Activated CD8-positive, alpha-beta memory T cell treated with anti-CD3 and anti-CD28 coated beads for 48 hours (primary cell): ENCODE measurements around the gene CYP2W1.

Experiments used
- DNase-seq, 3 experiments: peaks; one replicate each; pipeline ENCODE4 v3.0.0-alpha.2; 2020; ENCODE audit warnings: low read depth in 2 of 3, low spot score in 2 of 3

CYP2W1 gene

DNA sequence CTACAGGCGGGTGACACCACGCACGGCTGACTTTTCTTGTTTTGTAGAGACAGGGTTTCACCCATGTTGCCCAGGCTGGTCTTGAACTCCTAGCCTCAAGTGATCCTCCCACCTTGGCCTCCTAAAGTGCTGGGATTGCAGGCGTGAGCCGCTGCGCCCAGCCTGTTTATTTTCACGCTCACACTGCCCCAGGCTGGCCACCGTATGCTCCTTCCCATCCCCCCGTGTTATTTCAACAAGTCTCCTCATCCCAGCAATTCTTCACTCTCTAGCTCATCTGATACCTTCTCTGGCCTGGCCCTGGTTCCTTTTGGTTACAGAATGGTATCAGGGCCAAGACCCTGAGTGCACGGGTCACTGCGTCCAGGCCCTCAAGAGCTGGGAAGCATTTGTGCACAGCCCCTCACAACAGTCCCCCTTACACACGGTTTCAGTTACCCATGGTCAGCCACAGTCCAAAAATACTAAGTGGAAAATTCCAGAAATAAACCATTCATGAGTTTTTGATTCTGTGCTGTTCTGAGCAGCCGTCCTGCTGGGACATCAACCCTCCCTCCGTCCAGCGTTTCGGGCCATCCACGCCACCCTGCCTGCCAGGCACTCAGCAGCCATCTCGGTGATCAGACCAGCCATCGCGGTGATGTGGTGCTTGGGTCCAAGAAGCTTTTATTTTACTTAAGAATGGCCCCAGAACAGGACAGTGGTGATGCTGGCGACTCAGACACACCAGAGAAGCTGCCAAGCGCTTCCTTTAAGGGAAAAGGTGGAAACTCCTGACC, 16.5 kb upstream of the CYP2W1 start:
- no peak for DNase-seq

DNA sequence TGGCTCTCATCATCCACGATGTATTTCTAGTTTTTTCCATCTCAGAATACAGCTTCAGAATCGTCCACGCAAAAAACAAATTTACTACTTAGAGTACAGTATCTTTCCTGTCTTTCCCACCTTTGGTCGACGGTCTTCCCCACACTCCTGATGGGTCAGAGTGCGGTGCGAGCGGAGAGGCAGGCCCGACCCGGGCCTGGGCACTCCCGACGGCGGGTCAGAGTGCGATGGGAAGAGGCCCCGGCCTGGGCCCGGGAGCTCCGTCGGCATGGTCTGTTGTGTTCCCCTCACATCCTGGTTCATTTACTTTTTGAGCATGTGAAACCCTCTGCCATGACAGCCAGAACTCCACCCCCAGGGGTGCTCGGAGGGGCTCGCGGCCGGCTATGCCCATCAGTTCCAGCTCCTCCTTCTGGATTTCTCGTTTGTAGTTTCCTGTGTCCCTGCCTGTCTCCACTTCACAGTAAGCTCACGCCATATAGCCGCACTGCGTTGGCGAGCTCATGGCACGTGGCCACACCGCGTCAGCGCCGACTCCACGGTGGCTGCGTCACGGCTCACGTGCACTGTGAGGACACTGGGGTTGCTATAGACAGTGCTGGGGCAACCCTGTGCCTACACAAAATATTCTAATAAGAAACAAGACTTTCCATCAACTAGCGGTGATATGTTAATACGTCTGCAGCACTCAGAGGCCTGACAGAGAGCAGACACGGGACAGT, 15.5 kb upstream of the CYP2W1 start:
- no peak for DNase-seq

DNA sequence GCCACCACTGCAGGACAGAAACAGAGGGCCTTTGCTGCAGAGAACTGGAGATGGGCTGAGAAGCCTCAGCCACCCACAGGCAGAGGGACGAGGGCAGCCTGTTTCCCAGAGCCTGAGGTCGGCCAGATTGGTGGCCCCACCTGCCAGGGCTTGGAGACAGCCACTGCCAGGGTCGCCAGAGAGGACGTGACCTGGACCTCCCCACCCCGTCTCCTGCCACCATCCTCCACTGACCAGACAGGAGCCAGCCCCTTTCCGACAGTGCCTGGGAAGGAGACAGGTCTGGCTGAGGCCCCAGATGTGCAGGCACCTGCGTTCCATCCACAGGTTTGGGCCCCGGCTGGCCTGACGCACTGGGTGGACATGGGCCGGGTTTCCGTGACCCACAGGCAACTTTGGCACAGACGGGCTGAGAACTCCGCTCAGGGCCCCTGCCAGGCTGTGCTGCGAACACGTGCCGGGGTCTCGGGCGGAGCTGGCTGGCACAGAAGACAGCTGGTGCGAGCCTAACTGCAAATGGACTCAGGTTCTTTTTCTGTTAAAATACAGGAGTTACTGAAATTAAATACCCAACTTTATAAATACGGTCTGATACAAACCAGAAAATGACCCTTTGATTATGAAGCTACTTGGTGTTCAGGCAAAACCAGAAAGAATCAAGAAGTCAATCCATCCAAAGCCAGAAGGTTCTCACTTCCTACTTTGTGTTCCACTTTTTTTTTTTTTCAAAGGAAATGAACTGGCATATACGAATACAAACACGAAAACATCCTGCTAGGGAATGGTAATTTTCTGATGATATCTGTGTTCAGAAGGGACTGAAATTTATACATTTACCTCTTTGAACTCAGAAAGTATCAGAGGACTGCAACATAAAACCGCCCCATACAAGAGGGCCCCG, 14.5 kb upstream of the CYP2W1 start:
- DNase-seq = no peak

DNA sequence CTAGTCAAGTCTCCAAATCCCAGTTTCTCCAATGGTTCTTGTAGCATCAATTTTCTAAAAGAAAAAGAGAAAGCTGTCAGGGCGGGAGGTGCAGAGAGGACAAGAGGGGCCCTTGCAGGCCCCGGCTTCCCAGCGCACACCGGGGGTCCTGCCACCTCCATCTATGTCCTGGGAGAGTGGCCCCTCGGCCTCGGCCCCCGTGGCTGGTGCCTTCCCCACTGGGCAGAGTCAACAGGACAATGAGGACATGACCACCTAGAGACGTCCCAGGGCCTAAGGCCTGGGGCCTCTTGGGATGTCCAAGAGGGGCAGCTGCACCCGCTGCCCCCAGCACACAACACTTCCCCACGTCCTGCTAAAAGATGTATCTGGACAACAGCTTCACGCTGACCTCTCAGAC, 13.6 kb upstream of the CYP2W1 start:
- DNase-seq = no peak

DNA sequence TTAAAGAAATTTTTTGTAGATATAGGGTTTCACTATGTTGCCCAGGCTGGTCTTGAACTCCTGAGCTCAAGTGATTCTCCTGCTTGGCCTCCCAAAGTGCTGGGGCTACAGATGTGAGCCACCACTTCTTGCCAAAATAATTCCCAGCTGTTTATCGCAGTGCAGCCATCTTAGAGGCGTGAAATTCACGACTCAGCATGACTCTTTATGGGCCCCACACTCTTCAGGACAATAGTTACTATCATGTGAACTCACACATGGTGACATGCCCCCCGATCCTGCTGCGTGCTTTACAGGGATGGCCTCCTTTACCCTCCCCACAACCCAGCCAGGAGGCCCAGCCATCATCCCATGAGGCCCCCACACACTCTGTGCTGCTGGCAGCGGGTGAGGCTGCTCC, 12.2 kb upstream of the CYP2W1 start:
- DNase-seq = no peak

DNA sequence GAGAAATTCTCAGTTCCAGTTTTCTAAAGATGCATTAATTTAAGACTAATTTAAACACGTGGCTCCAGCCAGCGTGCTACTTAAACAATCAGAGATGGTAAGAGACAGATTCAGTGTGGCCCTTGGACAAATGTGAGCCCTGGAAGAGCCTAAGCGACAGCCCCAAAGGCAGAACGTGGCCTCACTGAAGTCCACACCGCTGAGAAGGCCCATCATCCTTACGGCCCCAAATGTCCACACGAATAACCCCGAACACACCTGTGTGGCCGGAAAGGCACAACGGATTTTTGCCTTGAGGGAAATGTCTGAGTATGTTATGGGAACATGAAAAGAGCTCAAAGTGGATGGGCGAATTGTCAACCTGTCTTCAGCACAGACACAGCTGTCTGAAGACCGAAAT, 10.9 kb upstream of the CYP2W1 start:
- DNase-seq = no peak

DNA sequence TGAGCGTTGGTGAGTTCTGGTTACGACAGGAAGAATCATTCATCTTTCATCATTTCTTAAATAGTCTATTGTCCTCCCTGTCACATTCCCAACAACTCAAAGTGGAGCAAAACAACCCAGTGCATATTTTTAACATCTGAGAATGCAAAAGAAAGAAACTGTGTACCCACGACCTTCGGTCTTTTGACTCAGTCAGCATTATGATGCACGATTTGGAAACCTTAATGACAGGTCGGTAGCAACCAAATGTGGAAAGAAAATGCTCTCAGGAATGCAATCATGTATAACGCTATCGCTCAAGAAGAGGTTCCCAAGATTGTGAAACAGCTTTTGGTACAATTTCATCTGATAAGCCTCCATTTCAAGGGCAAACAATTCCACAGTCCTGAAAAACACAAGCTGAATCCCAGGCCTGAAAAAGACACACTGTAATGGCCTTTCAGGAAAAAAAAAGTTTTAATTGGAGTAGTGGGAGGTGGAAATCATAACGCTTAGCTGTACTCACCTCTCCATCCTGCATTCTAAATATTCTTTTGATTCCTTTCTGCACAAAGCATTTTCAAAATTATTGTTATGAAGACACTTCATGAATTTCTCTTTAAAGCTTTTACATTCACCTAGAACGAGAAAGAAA, 10.2 kb upstream of the CYP2W1 start:
- DNase-seq = no peak

DNA sequence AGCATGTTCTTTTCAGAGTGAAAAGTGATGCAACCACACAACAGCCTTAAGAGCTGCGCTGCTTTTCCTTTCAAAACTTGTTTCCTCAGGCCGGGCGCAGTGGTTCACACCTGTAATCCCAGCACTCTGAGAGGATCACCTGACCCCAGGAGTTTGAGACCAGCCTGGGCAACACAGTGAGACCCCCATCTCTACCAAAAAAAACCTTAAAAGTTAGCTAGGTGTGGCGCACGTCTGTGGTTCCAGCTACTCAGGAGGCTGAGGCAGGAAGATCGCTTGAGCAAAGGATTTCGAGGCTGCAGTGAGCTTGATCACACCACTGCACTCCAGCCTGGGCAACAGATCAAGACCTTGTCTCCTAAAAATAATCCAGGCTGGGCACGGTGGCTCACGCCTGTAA, 9.7 kb upstream of the CYP2W1 start:
- DNase-seq = no peak

DNA sequence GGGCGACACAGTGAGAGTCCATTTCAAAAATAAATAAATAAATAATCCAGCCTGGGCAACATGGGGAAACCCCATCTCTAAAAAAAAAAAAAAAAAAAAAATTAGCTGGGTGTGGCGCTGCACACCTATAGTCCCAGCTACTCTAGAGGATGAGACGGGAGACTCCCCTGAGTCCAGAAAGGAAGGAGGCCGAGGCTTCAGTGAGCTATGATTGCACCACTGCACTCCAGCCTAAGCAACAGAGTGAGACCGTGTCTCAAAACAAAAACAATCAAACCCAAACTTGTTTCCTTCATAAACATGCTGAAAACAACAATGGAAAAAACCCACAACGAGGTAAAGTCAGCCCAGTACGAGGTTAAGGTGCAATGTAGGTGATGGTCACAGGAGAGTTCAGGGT, 8.8 kb upstream of the CYP2W1 start:
- DNase-seq = no peak

DNA sequence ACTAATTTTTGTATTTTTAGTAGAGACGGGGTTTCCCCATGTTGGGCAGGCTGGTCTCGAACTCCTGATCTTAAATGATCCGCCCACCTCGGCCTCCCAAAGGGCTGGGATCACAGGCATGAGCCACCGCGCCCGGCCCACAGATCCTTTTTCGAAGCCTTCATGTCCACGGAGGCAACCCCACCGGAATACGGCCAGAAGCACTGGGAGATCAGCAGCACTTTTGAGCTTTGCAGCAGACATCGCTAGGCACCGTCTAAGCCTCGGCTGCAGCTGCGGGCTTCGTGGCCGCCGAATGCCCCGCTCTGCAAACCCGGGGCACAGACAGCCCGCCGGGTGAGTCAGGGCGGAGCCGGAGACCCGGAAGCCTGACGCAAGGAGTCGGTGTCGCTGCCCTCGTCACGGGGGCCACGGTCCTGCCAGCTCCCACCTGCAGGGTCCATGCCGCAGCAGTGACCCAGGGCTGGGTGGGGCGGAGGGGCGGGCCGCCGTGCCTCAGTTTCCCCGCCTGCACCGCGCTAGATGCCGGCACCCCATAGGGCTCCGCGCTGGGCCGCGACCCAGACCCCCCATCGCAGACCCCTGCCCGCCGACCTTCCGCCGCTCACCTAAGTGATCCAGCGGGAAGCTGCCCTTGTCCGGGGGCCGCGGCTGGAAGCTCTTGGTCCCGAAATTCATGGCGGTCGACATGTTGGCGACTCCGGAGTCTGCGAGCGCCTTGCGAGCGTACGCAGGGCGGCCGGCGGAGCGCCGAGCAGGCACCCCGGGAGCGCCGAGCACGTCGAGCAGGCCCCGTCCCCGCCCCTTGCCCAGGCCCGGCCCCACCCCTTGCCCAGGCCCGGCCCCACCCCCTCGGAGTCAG, 7.9 kb upstream of the CYP2W1 start, which contains the start of gene COX19:
TSS of gene COX19 (minus strand) at position 730 of the 862 bp plus-strand sequence. CDS start at position 690, 40 bp downstream.
- DNase-seq = peak; percentile 80 to 88 (median 85)

DNA sequence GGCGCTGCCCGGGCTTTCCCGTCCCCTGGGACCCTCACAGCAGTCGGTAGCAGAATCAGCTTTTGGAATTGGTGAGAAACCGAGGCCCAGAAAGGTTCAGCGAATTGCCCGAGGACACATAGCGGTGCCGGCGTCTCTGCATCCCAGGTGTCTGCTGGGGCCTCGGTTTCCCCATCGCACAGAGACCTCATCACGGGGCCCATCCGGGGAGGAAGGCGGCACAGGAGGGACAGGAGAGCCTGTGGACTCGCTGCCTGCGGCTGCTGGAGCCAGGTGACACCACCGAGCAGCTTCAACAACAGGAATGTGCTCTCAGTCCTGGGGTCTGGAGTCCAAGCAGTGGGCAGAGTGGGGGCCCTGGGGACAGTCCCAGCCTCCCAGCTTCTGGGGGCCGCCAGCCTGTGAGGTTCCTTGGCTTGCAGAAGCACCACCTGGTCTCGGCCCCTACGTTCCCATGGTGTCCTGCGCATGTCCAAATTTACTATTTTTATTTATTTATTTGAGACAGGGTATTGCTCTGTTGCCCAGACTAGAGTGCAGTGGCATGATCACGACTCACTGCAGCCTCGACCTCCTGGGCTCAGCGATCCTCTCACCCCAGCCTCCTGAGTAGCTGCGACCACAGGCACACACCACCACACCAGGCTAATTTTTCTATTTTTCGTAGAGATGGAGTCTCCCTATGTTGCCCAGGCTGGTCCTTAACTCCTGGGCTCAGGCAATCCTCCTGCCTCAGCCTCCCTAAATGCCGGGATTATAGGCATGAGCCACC, 7.1 kb upstream of the CYP2W1 start:
- no peak for DNase-seq

DNA sequence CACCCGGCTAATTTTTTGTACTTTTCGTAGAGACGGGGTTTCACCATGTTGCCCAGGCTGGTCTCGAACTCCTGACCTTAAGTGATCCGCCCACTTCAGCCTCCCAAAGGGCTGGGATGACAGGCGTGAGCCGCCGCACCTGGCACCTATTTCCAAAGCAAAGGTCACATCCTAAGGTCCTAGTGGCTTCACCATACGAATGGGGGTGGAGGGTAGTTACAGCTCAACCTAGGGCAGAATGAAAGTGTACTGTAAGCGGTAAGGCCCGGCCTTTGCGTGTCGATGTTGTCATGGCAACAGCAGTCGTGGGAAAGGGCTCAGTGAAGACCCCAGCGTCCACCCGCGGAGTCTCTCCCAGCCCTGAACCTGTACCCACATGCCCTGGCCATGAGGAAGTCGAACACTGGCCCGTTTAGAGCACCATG, 6.1 kb upstream of the CYP2W1 start:
- DNase-seq = no peak

DNA sequence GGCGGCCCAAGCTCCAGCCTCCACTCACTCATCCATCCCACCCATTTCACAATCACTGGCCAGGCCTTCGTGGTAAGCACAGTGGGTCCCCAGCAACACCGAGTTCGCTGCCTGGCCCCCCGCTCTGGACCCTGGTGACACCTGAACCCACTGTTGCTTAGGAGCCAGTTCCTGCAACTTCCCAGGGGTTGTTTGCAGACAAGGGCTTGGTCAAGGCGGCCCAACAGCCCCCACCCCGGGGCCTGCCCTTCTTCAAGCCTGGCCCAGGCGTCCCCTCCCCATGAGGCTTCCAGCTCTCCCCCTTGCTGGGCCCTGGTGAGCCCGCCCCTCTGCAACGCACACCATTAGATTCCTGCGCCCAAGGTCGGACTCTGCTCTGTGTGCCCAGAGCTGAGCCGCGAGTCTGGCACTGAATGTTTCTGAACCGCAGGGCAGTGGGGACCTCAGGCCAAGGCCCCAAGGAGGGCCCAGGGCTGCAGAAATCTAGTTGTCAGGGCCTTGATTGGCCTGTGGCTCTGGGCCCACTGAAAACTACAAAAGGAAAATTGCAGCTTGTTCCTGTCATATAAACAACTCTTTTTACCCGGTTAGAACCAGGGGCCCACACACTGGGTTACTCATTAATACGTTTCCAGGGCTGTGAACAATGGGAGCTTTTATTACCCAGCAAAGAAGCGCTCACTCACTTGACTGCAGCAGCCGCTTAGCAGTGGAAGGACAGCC, 5.5 kb upstream of the CYP2W1 start:
- no peak for DNase-seq

DNA sequence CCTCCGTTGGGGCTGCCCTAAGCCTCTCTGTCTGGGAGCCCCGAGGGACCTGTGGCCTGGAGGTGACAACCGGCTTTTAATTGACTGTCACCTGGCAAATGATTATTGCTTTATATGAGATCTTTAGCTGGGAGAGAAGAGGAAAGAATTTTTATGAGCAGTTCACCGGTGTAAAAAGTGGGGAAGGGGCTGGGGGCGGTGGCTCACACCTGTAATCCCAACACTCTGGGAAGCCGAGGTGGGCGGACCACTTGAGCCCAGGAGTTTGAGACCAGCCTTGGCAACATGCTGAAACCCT, 5.0 kb upstream of the CYP2W1 start:
- DNase-seq = no peak

DNA sequence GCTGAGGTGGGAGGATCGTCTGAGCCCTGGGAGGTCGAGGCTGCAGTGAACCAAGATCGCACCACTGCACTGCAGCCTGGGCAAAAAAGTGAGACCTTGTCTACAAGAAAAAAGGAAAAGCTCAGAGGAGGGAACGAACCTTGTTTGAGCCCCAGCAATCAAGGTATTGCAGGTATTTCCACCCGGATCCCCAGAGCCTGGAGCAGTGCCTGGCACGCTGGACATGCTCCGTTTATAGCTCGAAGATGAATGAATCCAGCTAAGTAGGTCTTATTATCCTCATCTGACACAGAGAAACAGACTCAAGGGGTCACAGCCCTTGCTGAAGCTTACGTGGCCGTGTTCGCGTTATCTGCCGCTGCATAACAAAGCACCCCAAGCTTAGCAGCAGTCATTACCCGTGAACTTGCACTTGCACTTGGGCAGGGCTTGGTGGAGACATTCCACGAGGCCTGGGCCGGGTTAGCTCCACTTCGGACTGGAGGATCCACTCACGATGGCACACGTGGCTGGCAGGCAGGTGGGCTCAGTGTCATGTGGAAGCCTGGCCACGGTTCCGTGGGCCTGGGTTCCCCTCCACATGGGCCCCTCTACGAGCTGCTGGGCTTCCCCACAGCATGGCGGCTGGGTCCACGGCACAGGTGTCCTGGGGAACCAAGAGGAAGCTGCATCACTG, 4.4 kb upstream of the CYP2W1 start:
- no peak for DNase-seq

DNA sequence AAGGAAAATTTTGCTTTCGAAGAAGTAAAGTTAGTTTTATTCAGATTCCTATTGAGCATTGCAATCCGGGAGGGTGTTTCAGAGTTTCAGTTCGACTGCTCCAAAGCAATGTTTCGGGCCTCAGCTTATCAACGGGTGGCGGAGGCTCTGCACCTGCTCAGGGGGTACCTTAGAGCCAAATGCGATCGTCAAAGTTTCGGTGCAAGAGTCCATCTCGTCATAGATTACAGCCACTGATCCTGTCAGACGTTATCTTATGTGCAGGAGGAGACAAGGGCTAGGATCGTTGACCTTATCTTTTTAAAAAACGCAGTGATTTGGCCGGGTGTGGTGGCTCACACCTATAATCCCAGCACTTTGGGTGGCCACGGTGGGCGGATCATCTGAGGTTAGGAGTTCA, 3.8 kb upstream of the CYP2W1 start:
- DNase-seq = no peak

DNA sequence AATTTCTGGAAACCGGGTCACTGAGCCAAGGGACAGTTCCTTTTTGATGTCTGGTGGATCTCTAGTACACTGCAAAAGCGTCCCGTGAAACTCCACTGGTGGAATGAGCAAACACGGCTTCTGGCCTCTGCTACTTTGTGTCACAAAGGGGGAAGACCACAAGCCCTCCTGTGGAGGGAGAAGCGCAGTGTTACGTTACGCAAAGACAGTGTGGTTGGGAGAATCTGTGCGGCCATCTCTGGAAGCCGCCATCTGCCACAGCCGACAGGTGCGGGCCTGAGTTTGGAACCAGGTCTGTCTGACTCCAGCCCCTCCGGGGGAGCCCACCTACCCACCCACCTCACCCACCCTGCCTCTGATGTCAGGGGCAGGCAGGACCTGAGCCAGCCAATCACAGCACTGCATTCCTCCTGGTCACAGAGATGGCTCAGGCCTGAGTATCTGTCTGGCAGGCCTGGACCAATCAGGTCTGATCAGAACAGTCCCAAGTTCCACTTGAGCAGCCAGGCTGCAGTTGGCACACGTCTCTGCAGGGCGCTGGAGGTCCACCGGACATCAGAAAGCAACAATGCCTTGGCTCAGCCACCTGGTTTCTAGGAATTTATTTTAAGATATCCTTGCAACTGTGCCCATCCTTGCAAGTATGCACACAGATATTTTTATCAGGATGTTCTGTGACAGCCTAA, 3.0 kb upstream of the CYP2W1 start:
- no peak for DNase-seq
